IPS-NIHi7 (cell line): ENCODE data around the gene ZNF19.

Source experiments
- DNase-seq: peaks from one replicate; pipeline ENCODE4 v3.0.0; 2012; ENCODE audit warnings: mixed read lengths; ENCODE audit errors: extremely low spot score

The ZNF19 gene

GRCh38 chr16:71490361-71490760 is 1.2 kb upstream of the ZNF19 start:
- no peak for DNase-seq

DNA sequence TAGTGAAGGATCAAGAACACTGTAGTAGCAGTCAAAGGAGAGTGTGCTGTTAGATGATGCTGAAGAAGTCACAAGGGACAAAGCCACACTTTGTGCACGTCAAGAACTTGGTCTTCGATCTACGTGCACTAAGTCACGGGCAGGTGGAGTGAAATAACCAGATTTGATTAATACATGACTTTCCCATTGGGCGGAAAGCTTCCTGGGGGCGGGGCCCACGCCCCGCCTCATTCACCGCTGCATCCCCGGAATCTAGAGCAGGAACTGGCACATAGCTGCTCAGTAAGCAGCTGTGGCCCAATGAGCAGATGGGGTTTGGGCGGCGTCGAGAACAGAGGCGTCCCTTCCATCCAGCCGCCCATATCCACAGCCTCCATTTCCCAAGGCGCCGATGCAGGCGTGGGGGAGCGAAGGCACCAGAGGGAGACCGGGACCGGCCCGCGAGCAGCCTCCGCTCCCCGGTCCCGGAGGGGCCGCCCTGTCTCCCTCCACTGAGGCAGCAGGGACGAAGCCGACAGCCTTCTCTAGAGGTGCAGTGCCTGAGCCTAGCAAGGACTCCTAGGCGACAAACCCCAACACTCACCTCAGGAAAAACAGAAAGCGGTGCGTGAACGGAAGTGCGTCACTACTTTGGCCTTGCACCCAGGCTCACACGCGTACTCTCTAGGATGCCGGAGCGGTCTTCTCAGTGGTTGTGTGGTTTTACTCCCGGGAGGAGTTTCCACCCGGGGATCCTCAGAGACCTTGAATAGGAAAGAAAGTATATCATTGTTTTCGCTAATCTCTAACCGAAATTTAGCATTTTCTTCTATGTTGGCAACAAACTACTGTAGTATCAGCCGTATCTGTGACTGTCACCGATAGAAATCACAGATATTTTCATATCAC is 4.9 kb downstream of the ZNF19 start:
- peak; percentile 85 for DNase-seq

GRCh38 chr16:71482569-71482968 is 6.6 kb downstream of the ZNF19 start:
- no peak for DNase-seq

GRCh38 chr16:71480956-71481355 is 8.2 kb downstream of the ZNF19 start:
- no peak for DNase-seq

- peak; percentile 70 for DNase-seq
These were observed 9.7 kb downstream of the ZNF19 start for GRCh38 chr16:71479420-71479819.

GRCh38 chr16:71476457-71477124 is 12.5 kb downstream of the ZNF19 start:
- no peak for DNase-seq

- no peak for DNase-seq
These were observed 14.3 kb downstream of the ZNF19 start for GRCh38 chr16:71474864-71475263.

DNA sequence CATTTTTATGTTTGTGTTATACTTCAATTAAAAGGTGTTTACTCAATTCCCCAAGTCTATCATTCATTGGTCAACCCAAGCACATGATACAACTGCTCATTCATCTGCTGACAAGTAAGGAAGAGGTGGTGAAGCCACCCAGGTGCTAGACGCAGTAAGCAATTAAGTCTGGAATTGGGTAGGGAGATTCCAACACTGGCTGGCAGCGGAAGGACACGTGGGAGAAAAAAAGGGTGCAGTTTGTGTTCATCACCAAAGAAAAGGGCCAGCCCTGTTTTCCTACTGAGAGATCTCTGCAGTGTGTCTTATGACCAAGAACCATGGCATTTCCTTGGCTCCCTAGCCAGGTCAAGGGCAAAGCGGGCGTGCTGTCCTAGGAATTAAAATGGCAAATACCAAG is 15.2 kb downstream of the ZNF19 start:
- DNase-seq, result no peak

DNA sequence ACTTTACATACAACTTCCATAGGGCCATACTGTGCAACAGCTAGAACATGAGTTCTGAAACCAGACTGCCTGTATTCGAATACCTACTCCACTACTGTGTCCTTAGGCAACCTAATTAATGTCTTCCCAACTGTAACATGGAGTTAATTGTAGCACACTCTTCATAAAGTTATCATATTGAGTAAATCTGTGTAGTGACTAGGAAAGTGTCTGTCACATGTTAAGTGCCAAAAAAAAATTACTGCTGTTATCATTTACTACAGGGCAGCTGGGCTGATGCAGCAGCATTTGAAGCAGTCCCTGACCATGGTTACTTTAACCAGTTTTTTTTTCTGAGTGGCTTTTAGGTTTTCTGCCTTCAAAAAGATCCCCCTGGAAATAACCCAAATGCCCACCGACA is 16.2 kb downstream of the ZNF19 start:
- DNase-seq, result no peak

GRCh38 chr16:71472051-71472450 is 17.1 kb downstream of the ZNF19 start:
- no peak for DNase-seq

DNA sequence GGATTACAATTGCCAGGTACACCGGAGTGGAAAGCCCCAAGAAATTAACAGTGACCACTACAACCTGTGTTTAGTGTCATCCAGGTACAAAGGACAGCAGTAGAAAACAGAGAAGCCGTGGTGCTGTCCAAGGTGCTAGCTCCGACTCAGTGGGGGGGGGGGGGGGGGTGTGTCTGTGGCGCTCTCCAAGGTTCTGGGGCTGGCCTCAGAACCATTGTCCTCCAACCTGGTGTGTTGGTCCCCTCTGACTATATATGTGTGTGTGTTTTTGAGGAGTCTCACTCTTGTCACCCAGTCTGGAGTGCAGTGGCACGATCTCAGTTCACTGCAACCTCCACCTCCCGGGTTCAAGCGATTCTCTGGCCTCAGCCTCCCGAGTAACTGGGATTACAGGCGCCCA is 21.3 kb downstream of the ZNF19 start:
- DNase-seq, result peak; percentile 87

- no peak for DNase-seq
These were observed 24.9 kb downstream of the ZNF19 start for GRCh38 chr16:71464231-71464630.

DNA sequence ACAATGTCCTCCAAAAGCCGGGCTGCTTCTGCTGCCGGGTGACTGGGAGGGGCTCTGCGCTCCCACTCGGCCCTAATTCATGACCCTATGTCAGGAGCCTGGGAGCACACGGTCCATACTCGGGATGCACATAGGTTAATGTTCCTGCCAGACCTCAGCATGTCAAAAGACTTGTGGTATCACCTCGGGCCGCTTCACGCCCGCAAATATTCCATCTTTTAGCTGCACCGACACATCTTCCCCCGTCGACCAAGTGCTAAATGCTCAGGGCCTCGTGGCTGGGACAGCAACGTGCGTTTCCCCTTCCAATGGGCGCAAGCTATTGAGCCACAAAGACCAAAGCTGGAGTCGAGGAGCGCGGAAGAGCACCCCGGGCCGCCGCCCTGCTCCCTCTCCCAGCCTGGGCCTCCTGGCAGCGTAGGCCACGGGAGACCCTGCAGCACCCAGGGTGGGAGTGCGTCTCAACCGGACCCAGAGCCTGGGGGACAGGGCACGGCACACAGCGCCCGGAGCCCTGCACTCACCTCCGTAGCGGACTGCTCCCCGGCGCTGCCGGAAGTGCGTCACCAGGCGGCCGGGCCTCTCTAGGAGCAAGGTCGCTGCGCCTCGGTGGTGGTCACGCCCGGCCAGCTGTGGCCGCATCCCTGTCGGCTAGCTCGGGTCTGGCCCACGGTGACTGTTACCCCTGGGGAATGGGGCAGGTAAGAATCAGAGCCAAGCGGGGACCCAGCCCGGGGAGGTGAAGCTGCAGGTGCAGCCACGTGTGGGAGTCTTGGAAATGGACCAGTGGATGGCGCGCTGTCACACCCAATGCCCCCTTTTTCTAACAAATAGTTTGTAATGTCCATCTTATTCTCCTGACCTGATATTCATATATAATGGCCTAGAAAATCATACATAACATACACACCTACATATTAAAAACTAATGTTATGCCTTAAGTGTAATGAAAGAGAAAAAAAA is 27.2 kb downstream of the ZNF19 start, which contains the start of gene ZNF23:
ZNF23 (minus strand) TSS at position 562 of the 963 bp plus-strand sequence. CDS start 5,451 bp downstream, outside the sequence.
- peak; percentile 97 for DNase-seq

- no peak for DNase-seq
These were observed 28.2 kb downstream of the ZNF19 start for GRCh38 chr16:71460941-71461340.

DNA sequence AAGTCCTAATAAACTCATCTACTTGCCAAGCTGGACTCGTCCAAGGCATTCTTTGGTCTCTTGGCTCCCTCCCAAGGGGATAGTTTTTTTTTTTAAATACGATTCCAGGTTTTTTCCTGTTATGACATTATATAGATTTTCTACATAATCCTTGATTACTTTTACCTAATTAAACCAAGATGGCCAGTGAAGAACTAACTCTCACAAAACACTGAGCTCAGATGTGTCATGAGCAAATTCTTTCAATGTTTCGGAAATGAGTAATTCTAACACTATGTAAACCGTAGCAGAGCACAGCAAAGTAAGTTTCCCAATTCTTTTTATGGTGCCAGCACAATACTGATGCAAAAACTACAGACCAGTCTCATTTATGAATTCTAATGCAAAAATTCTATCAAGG is 28.9 kb downstream of the ZNF19 start:
- DNase-seq, result no peak

- no peak for DNase-seq
These were observed 29.6 kb downstream of the ZNF19 start for GRCh38 chr16:71459510-71459909.

DNA sequence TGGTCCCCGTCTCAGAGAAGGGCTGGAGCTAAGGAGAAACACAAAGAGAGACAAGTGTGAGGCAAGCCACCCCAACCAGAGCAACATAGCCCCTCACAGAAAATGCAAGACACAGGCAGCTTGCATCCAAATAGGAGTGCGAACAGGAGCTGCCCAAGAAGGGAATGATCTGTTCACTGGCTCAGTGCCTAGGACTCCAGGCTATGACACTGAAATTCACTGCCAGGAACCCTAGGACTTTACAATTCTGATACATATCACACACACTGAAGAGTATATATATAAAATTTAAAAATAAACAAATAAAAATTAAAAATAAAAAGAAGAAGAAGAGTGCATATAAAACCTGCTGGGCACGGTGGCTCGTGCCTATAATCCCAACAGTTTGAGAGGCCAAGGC is 32.3 kb downstream of the ZNF19 start:
- DNase-seq, result no peak

GRCh38 chr16:71453036-71453435 is 36.1 kb downstream of the ZNF19 start:
- no peak for DNase-seq

GRCh38 chr16:71449020-71449419 is 40.1 kb downstream of the ZNF19 start:
- no peak for DNase-seq

GRCh38 chr16:71448274-71448866 is 40.8 kb downstream of the ZNF19 start:
- DNase-seq, result no peak

DNA sequence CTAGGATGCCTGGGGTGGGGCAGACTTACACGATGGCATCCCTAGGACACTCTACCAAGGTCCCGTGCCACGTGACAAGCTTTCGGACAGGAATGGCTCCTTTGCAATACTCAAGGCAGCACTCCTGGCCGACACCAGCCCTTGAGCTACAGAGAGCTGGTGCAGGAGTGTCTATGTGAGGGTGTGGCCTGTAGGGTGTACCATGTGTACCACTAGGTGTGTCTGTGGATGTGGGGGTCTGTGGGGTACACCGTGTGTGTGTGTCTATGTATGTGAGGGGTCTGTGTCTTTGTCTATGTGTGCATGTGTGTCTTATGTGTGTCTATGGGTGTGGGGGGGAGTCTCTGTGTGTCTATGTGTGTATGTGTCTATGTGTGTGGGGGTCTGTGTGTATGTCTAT is 45.4 kb downstream of the ZNF19 start:
- no peak for DNase-seq

DNA sequence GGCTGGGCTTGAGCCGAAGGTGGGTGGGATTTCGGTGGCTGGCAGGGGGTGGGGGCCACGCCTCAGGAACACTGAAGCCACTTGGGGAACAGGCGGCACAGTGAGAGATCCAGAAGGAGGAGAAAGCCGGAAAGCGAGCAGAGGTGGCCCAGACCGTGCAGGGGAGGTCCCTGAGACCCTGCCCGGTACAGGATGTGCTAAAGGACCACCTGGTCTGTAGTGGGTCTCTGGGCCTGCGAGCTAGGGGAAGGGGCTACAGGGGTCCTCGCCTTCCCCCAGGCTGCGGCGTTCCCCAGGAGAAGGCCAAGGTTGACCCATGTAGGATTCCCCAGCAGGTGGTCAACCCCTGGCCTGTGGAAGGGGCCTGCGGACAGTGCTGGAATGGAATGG is 47.1 kb downstream of the ZNF19 start, which contains the start of gene TLE7:
TLE7 (minus strand) TSS at position 4 of the 390 bp plus-strand sequence. CDS start 8,730 bp downstream, outside the sequence.
- DNase-seq, result no peak
